Stimulated activated CD4-positive, alpha-beta T cell treated with anti-CD3 and anti-CD28 coated beads, Interleukin-1b, Interleukin-23, amount 100 ng/mL, for 1 hour (primary cell): Measurements from ENCODE around the gene MIS18BP1.
"Not testable (repeated sequence)": the region's sequence is repeated elsewhere in the genome, so short reads cannot be mapped to it uniquely, and the experiment has no call there.

Source experiments
- DNase-seq, 2 donors: peaks; one replicate each; pipeline ENCODE4 v3.0.0-alpha.2; 2020; ENCODE audit warnings: low read depth in 2 of 2

Gene MIS18BP1

DNA sequence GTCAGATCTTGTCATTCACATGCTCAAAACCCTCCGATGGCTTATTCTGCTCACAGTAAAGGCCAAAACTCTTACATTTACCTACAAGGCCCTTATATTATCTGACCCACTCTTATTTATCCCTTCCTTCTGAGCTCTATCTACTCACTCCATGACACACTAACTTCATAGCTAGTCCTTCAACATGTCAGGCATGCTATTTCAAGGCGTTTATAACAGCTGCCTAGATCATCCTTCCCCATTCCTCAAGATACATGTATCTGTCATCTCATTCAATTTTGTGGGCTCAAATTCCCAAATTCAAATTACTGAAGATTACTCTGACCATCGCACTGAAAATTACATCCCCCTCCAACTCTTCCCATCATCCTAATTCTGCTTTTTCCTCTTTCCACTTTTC is 6.9 kb downstream of the MIS18BP1 start:
- no peak for DNase-seq

DNA sequence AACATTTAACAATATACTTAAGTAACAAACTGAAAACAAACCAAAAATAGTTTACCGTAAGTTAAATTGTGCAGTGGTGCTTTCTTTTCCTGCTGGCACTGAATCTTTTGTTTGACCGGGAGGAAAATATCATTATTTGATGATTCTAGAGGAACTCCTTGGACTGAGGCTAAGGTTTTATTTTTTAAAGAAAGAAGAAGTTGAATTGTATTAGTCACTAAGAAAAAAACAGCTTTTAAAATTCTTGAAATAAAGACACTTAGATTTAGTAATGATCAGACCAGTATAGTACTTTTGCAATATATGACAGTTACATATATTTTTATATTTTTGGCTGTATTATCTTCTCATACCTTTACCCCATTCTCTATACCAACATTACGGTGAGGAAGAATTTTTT is 10.3 kb downstream of the MIS18BP1 start:
- no peak for DNase-seq

DNA sequence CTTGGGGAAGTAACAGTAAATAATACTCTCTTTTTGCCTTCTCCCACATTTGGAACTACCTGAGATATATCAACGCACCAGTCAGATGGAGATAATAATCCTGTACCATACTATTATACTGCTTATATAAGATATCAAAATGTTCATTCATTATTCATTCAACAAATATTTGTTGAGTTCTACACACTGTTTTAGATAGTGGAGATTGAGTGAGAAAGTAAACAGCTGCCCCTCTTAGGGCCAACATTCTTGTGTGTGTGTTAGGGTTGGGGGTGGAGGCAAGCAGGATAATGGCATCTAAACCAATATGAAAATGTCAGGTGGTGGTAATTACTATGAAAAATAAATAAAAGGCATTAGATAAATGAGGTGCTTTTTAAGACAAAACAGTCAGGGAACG is 14.0 kb downstream of the MIS18BP1 start:
- no peak for DNase-seq

DNA sequence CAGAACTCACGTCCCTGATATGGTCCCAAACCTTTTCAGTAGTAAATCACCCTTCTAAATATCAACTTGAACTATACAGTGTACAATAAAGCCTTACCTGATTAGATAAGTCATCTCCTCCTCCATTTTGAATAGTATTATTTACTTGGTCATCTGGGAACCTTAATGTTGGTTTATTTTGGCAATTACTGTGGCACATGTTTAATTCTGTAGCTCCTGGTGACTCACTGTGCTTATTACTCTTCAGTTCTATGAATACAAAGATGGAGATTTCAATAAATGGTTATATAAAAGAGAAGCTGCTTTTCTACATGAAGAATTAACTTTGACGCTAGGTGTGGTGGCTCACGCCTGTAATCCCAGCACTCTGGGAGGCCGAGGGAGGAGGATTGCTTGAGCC is 25.4 kb downstream of the MIS18BP1 start:
- DNase-seq = no peak

DNA sequence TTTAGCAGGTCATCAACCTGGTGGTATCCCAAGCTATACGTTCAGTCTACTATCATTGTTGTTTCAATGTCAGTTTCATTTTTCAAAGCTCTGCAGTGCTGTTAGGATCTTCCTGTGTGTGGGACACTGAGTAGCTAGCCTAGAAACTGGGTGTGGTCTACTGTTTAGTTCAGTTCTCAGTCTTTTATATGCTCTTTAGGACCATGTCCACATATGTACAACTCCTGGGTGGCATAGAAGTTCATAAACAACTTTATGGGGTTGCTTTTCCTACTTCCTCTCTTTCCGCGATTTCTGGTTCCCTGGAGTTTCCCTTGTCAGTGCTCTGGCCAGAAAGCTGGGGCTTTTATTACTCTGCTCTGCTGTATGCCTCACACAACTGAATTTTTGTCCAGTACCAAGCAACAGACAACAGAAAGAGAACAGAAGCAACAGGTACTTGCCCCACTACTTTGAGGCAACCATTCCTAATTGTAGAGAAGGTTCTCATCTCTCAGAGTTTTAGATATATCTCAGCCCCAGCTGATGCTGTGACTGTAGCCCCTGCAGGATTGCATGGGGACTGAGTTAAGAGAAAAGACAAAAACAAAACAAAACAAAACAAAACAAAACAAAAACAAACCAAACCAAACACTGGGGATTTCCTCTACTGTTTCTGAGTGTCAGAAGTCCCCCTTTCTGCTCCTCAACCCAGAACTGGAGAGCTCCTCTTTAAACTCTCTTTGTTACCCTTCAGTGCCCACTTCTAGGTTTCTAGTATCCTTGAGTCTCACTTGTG is 30.3 kb downstream of the MIS18BP1 start:
- no peak for DNase-seq

DNA sequence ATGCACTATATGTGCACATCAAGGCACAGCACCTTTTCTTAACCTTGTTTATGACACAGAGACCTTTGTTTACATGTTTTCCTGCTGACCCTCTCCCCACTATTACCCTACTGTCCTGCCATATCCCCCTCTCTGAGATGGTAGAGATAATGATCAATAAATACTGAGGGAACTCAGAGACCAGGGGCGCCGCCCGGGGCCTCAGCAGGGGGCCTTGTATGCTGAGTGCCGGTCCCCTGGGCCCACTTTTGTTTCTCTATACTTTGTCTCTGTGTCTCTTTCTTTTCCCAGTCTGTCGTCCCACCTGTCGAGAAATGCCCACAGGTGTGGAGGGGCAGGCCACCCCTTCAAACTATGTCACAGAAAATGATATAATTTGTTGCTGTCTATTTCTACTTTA is 38.7 kb downstream of the MIS18BP1 start:
- not testable (repeated sequence) for DNase-seq

DNA sequence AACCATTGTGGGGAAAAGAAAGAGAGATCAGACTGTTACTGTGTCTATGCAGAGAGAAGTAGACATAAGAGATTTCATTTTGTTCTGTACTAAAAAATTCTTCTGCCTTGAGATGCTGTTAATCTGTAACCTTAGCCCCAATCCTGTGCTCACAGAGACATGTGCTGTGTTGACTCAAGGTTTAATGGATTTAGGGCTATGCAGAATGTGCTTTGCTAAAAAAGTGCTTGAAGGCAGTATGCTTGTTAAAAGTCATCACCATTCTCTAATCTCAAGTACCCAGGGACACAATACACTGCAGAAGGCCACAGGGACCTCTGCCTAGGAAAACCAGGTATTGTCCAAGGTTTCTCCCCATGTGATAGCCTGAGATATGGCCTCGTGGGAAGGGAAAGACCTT is 39.3 kb downstream of the MIS18BP1 start:
- not testable (repeated sequence) for DNase-seq

DNA sequence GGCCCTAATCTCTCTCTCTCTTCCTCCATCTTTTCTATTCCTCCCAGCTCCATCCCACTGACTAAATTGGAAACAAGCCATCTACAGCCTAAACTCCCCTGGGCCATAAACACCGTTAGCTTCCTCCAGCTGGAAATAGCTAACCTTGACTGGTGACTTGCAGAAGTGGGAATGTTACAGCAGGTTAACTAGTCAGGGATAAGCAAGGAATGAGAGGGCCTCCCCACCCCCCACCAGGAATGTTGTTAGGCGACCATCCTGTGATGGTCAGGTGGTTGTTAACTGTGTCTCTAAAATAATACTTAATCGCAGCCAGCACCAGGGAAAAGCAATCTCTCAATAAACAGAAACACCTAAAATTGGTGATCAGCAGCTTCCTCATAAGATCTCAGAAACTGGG is 40.8 kb downstream of the MIS18BP1 start:
- no peak for DNase-seq

DNA sequence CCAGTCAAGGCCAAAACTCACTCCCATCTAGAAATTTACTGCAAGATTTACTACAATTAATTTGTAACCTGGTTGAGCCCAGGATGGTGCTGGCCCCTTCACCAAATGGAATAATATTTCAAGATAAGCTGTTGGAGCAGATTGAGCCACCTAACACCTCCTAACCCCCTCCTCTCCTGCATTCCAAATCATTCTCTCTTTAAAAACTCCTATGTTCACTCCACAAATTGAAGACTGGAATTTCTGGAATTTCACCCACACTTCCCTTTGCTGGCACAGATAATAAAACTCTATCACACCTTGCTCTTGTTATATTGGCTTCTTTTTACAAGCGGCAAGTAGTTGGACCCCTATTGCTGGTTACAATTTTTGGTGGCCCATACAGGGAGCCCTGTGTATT is 41.7 kb downstream of the MIS18BP1 start:
- no peak for DNase-seq

DNA sequence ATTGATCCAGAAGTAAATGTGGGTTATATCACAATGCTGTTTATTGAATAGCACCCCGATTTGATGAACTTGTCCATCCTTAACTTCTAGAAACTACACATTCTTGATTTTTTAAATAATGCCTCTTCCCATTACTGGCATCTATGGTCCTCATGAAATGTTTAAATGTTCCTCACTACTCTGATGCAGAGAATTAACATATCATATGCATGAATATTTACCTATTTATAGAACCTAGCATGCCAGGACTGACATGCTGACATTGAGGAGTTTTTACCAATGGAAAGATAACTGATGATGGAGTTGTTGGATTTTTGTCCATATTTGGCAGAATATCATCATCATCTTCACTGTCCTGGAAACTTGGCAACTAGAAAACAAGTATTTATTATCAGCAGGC is 42.8 kb downstream of the MIS18BP1 start:
- no peak for DNase-seq

DNA sequence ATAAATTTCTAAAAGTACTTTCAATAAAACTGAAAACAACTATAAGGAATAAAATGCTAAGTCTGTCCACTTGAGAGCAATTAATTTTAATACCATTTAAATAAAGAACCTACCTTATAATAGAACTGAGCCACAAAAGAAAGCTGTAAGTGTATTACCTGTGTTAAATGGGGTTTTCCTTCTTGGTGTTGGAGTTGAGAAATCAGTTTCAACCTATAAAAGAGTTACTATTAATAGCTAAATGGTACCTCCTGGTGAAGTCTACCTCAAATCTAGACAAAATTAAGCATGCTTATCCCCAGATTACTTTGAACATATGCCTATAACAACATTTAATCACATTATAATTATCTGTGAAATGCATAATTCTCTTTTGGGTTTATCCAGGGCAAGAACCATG is 48.8 kb downstream of the MIS18BP1 start:
- DNase-seq = no peak

DNA sequence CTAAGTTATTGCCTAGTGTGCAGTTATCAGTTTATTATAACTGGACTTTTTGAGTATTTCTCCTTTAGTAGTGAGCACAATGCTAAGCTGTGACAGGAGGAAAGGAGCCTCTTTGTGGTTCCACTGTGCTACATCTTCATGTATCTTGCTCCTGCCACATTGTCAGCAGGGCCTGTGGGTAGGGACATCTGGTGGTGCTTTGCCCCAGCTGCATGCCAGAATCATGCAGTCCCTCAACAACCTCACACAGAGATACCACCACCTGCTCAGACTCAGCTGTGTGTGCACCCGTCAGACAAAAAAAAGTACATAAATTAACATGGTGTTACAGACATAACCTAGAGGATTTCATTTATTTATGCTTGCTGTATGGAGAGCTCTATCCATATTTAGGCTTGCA is 51.1 kb downstream of the MIS18BP1 start:
- no peak for DNase-seq

DNA sequence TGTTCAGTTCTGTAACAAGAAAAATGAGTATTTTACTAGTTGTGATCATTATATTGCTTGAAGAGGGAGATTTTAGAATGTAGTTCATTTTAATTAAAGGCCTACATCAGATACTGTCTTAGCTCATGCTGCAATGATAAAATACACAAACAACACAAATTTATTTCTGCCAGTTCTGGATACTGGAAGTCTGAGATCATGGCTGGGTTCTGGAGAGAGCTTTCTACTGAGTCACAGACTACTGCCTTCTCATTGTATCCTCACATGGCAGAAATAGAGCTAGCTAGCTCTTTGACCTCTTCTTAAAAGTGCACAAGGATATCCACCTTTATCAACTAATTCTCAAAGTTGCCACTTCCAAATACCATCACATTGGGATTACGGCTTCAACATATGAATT is 53.8 kb downstream of the MIS18BP1 start:
- no peak for DNase-seq

DNA sequence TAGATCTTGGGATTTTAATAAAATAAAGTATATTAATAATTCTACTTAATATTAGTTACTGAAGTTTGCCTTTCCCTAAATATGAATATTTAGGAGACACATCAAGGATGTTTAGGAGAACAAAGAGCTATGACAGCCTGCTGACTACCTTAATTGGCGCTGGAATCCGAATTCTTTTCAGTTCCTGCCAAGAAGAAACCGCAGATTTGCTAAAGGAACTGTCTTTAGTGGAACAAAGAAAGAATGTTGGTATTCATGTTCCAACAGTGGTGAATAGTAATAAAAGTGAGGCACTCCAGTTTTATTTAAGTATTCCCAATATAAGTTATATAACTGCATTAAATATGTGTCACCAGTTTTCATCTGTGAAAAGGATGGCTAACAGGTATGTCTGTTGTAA is 54.5 kb downstream of the MIS18BP1 start:
- DNase-seq = no peak

DNA sequence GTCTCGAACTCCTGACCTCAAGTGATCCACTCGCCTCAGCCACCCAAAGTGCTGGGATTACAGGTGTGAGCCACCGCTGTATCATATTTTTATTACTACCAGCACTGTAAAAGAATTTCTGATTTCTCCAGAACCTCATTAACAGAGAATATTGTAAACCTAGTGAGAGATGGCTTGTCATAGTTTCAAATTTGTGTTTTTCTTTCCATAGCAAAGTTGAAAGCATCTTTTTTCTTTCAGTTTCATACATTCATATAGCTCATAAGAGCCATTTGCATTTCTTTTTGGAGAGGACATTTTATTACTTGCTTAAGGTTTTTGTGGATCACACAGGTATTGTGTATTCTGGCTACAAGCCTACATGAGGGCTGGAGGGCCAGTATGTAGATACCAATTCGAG is 58.0 kb downstream of the MIS18BP1 start:
- DNase-seq = no peak

DNA sequence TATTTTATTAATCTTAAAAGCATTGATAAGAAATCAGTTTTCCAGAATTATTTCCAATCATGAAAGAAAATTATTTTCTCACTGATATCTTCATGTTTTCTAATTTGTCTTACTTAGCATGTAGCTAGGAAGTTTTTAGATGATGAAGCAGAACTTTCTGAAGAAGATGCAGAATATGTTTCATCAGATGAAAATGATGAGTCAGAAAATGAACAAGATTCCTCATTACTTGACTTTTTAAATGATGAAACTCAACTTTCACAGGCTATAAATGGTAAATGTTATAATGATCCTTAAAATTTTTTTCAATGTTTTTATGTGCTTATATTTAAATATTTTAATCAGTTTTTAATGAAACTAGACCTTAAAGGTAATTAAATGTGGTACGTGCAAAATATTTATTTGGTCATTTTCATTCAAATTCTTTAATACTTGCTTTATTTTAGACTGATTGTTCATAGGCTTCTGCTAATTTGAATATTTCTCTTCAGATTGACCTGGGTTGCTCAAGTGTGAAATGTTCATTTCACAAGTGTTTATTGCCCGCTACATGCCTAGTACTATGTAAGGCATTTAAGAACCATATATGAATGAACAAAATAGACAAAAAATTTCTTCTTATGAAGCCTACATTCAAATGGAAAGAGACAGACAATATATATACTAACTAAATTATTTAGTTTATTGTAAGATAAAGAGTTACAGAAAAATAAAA is 67.7 kb downstream of the MIS18BP1 start:
- no peak for DNase-seq

DNA sequence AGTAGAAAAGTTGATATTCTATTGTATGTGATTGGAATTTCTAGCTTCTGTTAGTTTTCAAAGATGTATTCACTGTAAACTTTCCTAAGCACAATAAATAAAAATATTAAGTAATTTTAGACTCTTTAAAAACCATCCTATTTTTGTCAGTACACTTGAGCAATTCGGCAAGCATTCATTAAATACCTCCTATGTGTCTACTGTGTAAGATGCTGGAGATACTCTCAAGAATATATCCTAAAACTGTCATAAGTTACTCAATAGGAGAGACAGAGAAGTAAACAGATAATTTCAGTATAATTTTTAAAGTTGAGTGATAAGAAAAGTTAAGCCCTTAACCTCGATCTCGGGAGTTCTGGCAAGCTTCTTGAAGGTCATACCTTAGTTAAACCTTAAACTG is 71.2 kb downstream of the MIS18BP1 start:
- DNase-seq = no peak

DNA sequence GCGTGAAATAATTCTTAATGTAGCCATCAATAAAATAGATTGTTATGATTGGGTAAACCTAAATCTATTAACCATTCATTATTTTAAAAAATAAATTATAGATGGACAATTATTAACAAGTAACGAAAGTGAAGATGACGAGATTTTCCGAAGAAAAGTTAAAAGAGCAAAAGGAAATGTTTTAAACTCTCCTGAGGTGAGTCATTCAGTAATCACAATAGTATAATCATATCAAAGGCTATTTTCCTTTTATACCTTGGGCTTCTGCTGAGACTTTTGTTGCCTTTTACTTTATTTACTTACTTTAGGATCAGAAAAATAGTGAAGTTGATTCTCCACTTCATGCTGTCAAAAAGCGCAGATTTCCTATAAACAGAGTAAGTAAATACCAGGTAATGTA is 71.7 kb downstream of the MIS18BP1 start:
- DNase-seq = no peak

DNA sequence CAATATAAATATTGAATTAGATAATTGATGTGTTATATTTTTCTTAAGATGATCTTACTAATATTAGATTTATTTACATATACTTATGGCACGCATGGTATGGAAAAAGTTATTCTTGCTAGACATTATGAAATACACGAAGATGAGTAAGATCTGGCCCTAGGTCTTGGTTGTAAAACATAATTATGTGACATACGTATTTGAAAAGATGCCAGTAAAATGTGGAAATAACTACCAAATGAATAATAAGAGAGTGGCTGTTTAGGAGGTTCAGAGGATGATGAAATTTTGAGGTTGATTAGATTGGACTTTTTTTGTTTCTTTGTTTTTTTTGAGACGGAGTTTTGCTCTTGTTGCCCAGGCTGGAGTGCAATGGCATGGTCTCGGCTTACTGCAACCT is 75.9 kb downstream of the MIS18BP1 start:
- no peak for DNase-seq

DNA sequence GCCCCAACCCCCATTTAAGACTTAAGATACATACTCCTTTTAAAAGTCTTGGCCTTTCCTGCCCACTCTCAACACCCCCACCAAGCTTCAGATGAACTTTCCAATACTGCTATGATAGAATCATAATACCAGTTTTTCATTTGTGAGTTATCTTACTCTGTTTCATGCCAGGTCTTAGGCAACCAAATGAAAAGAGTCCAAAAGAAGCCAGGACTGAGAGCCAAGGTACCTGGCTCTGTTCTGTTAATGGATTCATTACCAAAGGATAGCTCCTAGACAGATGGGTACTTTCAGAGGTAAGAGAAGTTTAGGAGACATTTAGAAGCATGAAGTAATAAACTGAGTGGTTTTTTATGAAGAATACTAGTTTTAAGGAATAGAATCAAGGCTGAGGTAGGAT is 83.1 kb downstream of the MIS18BP1 start:
- DNase-seq = no peak

DNA sequence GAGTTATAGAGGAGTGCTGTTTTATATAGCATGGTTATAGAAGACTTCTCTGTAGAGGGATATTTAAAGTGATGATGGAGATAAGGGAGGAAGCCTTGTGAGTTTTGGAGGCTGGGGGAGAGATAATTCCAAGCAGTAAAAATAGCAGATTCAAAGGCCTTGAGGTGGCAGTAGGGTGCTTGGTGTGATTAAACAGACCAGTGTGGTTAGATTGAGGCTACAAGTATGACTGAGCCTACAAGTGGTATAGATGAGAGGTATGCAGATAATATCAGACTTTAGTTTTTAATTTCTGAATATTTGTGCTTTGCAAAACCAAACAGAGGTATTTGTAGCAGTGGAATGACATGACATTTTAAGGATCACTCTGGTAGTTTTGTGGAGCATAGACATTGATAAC is 96.9 kb downstream of the MIS18BP1 start:
- no peak for DNase-seq
